ENCODE measurements around the gene MAEL. TPM values are rescaled to one million over a fixed set of nuclear protein-coding genes. Genes with fewer than 3 reads are reported as not detected.

The MAEL gene
- total and polyA plus RNA-seq, 2 experiments from 2014 or later, result 0.76 to 0.95 TPM

DNA sequence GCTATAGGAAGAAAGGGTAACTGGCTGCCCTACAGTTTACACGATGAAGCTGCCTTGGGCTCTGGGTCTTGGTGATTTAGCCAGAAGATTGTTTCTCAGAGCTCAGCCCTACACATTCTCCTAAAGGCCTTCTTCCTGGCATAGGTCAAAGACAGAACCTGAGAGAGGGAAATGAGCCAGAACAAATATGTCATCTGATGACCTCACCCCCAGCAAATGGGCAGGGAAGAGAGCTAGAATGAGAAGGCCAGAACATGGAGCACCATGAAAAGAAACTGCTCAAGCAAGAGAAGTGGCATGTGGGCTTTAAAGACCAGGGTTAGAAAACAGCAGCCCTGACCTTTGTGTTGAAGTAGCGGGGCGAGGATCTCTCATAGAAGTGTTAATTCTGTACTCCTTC lies 8.3 kb upstream of the MAEL start (continued):
- TF ChIP-seq, protein P1, sequence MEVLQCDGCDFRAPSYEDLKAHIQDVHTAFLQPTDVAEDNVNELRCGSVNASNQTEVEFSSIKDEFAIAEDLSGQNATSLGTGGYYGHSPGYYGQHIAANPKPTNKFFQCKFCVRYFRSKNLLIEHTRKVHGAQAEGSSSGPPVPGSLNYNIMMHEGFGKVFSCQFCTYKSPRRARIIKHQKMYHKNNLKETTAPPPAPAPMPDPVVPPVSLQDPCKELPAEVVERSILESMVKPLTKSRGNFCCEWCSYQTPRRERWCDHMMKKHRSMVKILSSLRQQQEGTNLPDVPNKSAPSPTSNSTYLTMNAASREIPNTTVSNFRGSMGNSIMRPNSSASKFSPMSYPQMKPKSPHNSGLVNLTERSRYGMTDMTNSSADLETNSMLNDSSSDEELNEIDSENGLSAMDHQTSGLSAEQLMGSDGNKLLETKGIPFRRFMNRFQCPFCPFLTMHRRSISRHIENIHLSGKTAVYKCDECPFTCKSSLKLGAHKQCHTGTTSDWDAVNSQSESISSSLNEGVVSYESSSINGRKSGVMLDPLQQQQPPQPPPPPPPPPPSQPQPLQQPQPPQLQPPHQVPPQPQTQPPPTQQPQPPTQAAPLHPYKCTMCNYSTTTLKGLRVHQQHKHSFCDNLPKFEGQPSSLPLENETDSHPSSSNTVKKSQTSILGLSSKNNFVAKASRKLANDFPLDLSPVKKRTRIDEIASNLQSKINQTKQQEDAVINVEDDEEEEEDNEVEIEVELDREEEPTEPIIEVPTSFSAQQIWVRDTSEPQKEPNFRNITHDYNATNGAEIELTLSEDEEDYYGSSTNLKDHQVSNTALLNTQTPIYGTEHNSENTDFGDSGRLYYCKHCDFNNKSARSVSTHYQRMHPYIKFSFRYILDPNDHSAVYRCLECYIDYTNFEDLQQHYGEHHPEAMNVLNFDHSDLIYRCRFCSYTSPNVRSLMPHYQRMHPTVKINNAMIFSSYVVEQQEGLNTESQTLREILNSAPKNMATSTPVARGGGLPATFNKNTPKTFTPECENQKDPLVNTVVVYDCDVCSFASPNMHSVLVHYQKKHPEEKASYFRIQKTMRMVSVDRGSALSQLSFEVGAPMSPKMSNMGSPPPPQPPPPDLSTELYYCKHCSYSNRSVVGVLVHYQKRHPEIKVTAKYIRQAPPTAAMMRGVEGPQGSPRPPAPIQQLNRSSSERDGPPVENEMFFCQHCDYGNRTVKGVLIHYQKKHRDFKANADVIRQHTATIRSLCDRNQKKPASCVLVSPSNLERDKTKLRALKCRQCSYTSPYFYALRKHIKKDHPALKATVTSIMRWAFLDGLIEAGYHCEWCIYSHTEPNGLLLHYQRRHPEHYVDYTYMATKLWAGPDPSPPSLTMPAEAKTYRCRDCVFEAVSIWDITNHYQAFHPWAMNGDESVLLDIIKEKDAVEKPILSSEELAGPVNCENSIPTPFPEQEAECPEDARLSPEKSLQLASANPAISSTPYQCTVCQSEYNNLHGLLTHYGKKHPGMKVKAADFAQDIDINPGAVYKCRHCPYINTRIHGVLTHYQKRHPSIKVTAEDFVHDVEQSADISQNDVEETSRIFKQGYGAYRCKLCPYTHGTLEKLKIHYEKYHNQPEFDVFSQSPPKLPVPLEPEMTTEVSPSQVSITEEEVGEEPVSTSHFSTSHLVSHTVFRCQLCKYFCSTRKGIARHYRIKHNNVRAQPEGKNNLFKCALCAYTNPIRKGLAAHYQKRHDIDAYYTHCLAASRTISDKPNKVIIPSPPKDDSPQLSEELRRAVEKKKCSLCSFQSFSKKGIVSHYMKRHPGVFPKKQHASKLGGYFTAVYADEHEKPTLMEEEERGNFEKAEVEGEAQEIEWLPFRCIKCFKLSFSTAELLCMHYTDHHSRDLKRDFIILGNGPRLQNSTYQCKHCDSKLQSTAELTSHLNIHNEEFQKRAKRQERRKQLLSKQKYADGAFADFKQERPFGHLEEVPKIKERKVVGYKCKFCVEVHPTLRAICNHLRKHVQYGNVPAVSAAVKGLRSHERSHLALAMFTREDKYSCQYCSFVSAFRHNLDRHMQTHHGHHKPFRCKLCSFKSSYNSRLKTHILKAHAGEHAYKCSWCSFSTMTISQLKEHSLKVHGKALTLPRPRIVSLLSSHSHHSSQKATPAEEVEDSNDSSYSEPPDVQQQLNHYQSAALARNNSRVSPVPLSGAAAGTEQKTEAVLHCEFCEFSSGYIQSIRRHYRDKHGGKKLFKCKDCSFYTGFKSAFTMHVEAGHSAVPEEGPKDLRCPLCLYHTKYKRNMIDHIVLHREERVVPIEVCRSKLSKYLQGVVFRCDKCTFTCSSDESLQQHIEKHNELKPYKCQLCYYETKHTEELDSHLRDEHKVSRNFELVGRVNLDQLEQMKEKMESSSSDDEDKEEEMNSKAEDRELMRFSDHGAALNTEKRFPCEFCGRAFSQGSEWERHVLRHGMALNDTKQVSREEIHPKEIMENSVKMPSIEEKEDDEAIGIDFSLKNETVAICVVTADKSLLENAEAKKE (CRISPR knock-in tag; IDR thresholded peaks at IDR 0.05), result no peak

DNA sequence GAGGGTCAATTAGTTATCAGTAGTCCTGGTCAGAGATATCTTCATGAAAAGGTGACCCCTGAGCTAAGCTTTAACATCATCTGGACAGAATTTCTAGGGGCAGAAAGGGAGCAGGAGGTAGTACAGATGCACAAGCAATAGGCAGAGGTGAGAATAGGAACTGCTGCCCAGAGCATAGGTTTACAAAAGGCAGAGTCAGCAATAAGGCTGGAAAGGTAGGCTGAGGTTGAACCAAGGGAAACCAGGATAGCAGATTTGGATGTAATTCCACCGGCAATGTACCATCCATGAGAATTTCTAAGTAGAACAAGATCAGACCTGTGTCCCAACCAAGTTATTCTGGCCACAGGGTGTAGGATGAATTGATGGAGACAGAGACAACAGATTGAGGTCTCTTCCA lies 7.5 kb upstream of the MAEL start:
- no peak overlapping the region for H3K4me3 Mint-ChIP-seq
- H3K27ac Mint-ChIP-seq, result no peak overlapping the region
- TF ChIP-seq, protein P2, sequence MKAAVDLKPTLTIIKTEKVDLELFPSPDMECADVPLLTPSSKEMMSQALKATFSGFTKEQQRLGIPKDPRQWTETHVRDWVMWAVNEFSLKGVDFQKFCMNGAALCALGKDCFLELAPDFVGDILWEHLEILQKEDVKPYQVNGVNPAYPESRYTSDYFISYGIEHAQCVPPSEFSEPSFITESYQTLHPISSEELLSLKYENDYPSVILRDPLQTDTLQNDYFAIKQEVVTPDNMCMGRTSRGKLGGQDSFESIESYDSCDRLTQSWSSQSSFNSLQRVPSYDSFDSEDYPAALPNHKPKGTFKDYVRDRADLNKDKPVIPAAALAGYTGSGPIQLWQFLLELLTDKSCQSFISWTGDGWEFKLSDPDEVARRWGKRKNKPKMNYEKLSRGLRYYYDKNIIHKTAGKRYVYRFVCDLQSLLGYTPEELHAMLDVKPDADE (IDR thresholded peaks at IDR 0.05), result no peak
- TF ChIP-seq ZNF331 (CRISPR knock-in tag; IDR thresholded peaks at IDR 0.05; ENCODE audit: low read depth) (no peak), EZH2 (IDR thresholded peaks at IDR 0.05; ENCODE audit: low read depth, unreplicated experiment) (no peak)
- H3K4me1 Mint-ChIP-seq, result no peaks in the 10 kb centered on the region
- Histone ChIP-seq H2AFZ (no peak overlapping the region), H3K4me3 (no peak overlapping the region), H3K4me1 (ENCODE audit: insufficient read depth) (no peaks in the 10 kb centered on the region), H3K36me3 (ENCODE audit: insufficient read depth) (no peaks in the 10 kb centered on the region), H3K27me3 (ENCODE audit: insufficient read depth) (peaks cover 29% of the 10 kb centered on the region), H4K20me1 (replicated peaks; ENCODE audit: insufficient read depth) (no peaks in the 10 kb centered on the region), H3K9me2 (ENCODE audit: insufficient read depth) (no peaks in the 10 kb centered on the region), H3K79me2 (replicated peaks; ENCODE audit: insufficient read depth) (no peaks in the 10 kb centered on the region), H3K27ac (ENCODE audit: low read depth) (no peak overlapping the region), H3F3A (replicated peaks; ENCODE audit: low read depth) (no peaks in the 10 kb centered on the region), H3K4me2 (no peak overlapping the region)
- DNase-seq (ENCODE audit: low spot score), result no peak
- no peaks in the 10 kb centered on the region for H3K9me3 Mint-ChIP-seq
- peaks cover 12% of the 10 kb centered on the region for H3K27me3 Mint-ChIP-seq (ENCODE audit: insufficient read depth, low read depth, poor library complexity)
- no peaks in the 10 kb centered on the region for H3K36me3 Mint-ChIP-seq (ENCODE audit: low read depth)
- no peak for ATAC-seq
